GM12891 (cell line): Measurements from ENCODE around the gene PNLIPRP1.

Source experiments
- DNase-seq: peaks from one replicate; pipeline ENCODE4 v3.0.0; 2011; ENCODE audit warnings: low spot score; ENCODE audit not compliant: insufficient read length
- FAIRE-seq: peaks from 2 replicates; lab custom pipeline; 2011; peaks lifted over from hg19 to GRCh38; lab: Jason Lieb, UNC
- PAX5 ChIP-seq: IDR thresholded peaks from 2 replicates; pipeline ENCODE4 v1.6.1; 2011; ENCODE audit warnings: low read length, moderate library complexity, mild to moderate bottlenecking; ENCODE audit not compliant: insufficient read depth, severe bottlenecking
- POLR2A ChIP-seq: IDR thresholded peaks from 2 replicates; pipeline ENCODE4 v1.6.1; 2011; ENCODE audit warnings: low read depth, low read length, control low read depth
- POLR2AphosphoS5 ChIP-seq: IDR thresholded peaks from 2 replicates; pipeline ENCODE4 v1.6.1; 2011; ENCODE audit warnings: low read depth, low read length, control low read depth
- POU2F2 ChIP-seq: IDR thresholded peaks from 2 replicates; pipeline ENCODE4 v1.6.1; 2011; ENCODE audit warnings: low read depth, mild to moderate bottlenecking, control low read depth, low read length, moderate library complexity
- SPI1 ChIP-seq: IDR thresholded peaks from 2 replicates; pipeline ENCODE4 v1.6.1; 2011; ENCODE audit warnings: low read depth, low read length, control low read depth
- TAF1 ChIP-seq: IDR thresholded peaks from 2 replicates; pipeline ENCODE4 v1.6.1; 2011; ENCODE audit warnings: low read depth, low read length, control low read depth

PNLIPRP1 gene

DNA sequence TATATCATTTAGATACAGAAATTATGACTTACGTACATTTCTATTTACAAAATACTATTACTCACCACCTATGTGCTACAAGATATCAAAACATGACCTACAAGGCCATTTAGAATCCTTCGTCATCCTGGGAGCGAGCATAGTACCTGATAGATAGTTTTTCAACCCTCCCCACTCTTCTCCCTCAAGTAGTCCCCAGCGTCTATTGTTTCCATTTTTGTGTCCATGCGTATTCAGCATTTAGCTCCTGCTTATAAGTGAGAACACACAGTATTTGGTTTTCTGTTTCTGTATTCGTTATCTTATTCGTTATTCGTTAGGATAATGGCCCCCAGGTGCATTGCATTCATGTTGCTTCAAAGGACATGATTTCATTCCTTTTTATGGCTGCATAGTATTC, 58.1 kb downstream of the PNLIPRP1 start:
- TF ChIP-seq POU2F2 (no peak), TAF1 (no peak), PAX5 (no peak), SPI1 (no peak), POLR2AphosphoS5 (no peak)
- FAIRE-seq (no peak), DNase-seq (no peak)

- no peak for DNase-seq
- FAIRE-seq: no peak
- TF ChIP-seq PAX5: no peak
- no peak for TF ChIP-seq POU2F2
- no peak for TF ChIP-seq TAF1
- no peak for TF ChIP-seq SPI1
- no peak for TF ChIP-seq POLR2A
- no peak for TF ChIP-seq POLR2AphosphoS5
Observed at GRCh38 chr10:116653885-116654284, 63.1 kb downstream of the PNLIPRP1 start.

- DNase-seq (no peak), FAIRE-seq (no peak)
- TF ChIP-seq PAX5 (no peak), SPI1 (no peak), POLR2A (no peak), POU2F2 (no peak), TAF1 (no peak), POLR2AphosphoS5 (no peak)
Observed at GRCh38 chr10:116654816-116655215, 64.1 kb downstream of the PNLIPRP1 start.

DNA sequence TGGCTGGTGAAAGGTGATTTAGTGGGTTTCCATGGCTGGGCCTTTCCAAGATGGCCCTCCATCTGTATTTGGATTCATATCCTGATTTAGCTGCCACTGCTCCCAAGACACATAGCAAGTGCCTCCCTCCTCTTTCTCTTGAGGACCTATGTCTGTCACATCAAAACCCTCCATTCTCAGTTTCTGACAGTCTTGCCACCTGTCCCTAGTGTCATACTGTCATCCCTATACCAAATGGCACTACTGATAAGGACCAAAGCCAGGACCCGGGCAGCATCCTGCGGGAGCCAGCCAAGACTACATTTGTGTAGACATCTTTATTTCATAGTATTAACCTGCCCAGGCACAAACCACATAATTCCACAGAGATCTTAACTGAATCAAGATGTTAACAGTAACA, 64.8 kb downstream of the PNLIPRP1 start:
- DNase-seq: no peak
- TF ChIP-seq TAF1: no peak
- TF ChIP-seq SPI1: no peak
- TF ChIP-seq POLR2A: no peak
- TF ChIP-seq PAX5: no peak
- TF ChIP-seq POU2F2: no peak
- TF ChIP-seq POLR2AphosphoS5: no peak
- no peak for FAIRE-seq

DNA sequence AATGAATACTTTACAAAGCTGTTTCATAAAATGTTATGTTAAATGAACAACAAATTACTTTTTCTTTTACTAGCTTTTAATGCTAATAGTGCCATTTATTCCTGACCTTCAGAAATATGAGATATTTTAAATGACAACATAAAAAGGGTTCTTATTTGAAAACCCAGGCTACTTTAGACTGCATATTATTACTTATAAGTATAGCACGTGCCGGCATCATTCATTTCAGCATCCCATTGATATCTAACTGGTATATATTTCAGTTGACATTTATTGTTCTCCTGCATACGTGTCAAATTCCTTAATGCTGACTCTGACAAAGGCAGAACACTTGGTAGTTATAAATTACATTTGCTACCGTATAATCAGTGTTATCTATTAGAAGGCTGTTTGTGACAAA, 65.3 kb downstream of the PNLIPRP1 start:
- FAIRE-seq (no peak), DNase-seq (no peak)
- no peak for TF ChIP-seq POU2F2
- no peak for TF ChIP-seq POLR2A
- no peak for TF ChIP-seq TAF1
- no peak for TF ChIP-seq POLR2AphosphoS5
- TF ChIP-seq SPI1: no peak
- no peak for TF ChIP-seq PAX5

GRCh38 chr10:116657863-116658551, 67.2 kb downstream of the PNLIPRP1 start:
- DNase-seq (no peak), FAIRE-seq (no peak)
- TF ChIP-seq POLR2A: no peak
- TF ChIP-seq TAF1: no peak
- no peak for TF ChIP-seq SPI1
- TF ChIP-seq PAX5: no peak
- TF ChIP-seq POU2F2: no peak
- no peak for TF ChIP-seq POLR2AphosphoS5
